ENCODE results near the gene CMSS1.

CMSS1 gene

GRCh38 chr3:99974989-99975388, 157.3 kb downstream of the CMSS1 start:
- Mint-ChIP-seq H3K4me1 (peaks cover 9 to 17% of the 10 kb centered on the region in 2 donors), H3K36me3 (peaks cover 4 to 12% of the 10 kb centered on the region in 2 donors), H3K27ac (no peak overlapping the region), H3K4me3 (no peak overlapping the region), H3K27me3 (no peaks in the 10 kb centered on the region), H3K9me3 (peaks cover 0 to 5% of the 10 kb centered on the region in 2 donors)
- ATAC-seq (replicated peaks) (no peak), DNase-seq (no peak)

GRCh38 chr3:99976584-99976983, 158.9 kb downstream of the CMSS1 start:
- H3K27ac Mint-ChIP-seq, result no peak overlapping the region
- ATAC-seq (replicated peaks) (no peak), DNase-seq (no peak)
- H3K27me3 Mint-ChIP-seq, result no peaks in the 10 kb centered on the region
- H3K36me3 Mint-ChIP-seq, result peaks cover 4 to 12% of the 10 kb centered on the region in 2 donors
- peaks cover 9 to 16% of the 10 kb centered on the region in 2 donors for H3K4me1 Mint-ChIP-seq
- no peak overlapping the region for H3K4me3 Mint-ChIP-seq
- H3K9me3 Mint-ChIP-seq, result peaks cover 0 to 5% of the 10 kb centered on the region in 2 donors

GRCh38 chr3:99978221-99978620, 160.6 kb downstream of the CMSS1 start:
- peaks cover 0 to 5% of the 10 kb centered on the region in 2 donors for H3K9me3 Mint-ChIP-seq
- DNase-seq (no peak), ATAC-seq (replicated peaks) (no peak)
- peaks cover 9 to 16% of the 10 kb centered on the region in 2 donors for H3K4me1 Mint-ChIP-seq
- H3K4me3 Mint-ChIP-seq, result no peak overlapping the region
- no peak overlapping the region for H3K27ac Mint-ChIP-seq
- H3K36me3 Mint-ChIP-seq, result peaks cover 4 to 12% of the 10 kb centered on the region in 2 donors
- H3K27me3 Mint-ChIP-seq, result no peaks in the 10 kb centered on the region

GRCh38 chr3:99980606-99981005, 162.9 kb downstream of the CMSS1 start:
- Mint-ChIP-seq H3K4me3 (no peak overlapping the region), H3K4me1 (peaks cover 9 to 16% of the 10 kb centered on the region in 2 donors), H3K9me3 (peaks cover 0 to 5% of the 10 kb centered on the region in 2 donors), H3K27me3 (no peaks in the 10 kb centered on the region), H3K36me3 (peaks cover 9 to 18% of the 10 kb centered on the region in 2 donors), H3K27ac (no peak overlapping the region)
- ATAC-seq (replicated peaks) (no peak), DNase-seq (no peak)

- peaks cover 10 to 20% of the 10 kb centered on the region in 2 donors for H3K36me3 Mint-ChIP-seq
- H3K4me1 Mint-ChIP-seq, result peaks cover 9 to 16% of the 10 kb centered on the region in 2 donors
- no peaks in the 10 kb centered on the region for H3K27me3 Mint-ChIP-seq
- H3K27ac Mint-ChIP-seq, result no peak overlapping the region
- H3K9me3 Mint-ChIP-seq, result peaks cover 0 to 5% of the 10 kb centered on the region in 2 donors
- no peak for DNase-seq
- H3K4me3 Mint-ChIP-seq, result no peak overlapping the region
- no peak for ATAC-seq (replicated peaks)
Observed at GRCh38 chr3:99981138-99981537, 163.5 kb downstream of the CMSS1 start.

GRCh38 chr3:99982650-99983049, 165.0 kb downstream of the CMSS1 start:
- ATAC-seq (replicated peaks), result no peak
- no peak for DNase-seq
- Mint-ChIP-seq H3K9me3 (no peaks in the 10 kb centered on the region), H3K27me3 (no peaks in the 10 kb centered on the region), H3K4me1 (peaks cover 9 to 10% of the 10 kb centered on the region in 2 donors), H3K4me3 (no peak overlapping the region), H3K36me3 (peaks cover 6 to 12% of the 10 kb centered on the region in 2 donors), H3K27ac (no peak overlapping the region)

GRCh38 chr3:99984139-99984538, 166.5 kb downstream of the CMSS1 start:
- H3K27me3 Mint-ChIP-seq, result no peaks in the 10 kb centered on the region
- no peak overlapping the region for H3K27ac Mint-ChIP-seq
- DNase-seq (no peak), ATAC-seq (replicated peaks) (no peak)
- peaks cover 3 to 5% of the 10 kb centered on the region in 2 donors for H3K4me1 Mint-ChIP-seq
- peaks cover 6 to 12% of the 10 kb centered on the region in 2 donors for H3K36me3 Mint-ChIP-seq
- no peaks in the 10 kb centered on the region for H3K9me3 Mint-ChIP-seq
- H3K4me3 Mint-ChIP-seq, result no peak overlapping the region

GRCh38 chr3:99984668-99985067, 167.0 kb downstream of the CMSS1 start:
- no peaks in the 10 kb centered on the region for H3K9me3 Mint-ChIP-seq
- peaks cover 7% of the 10 kb centered on the region in 2 donors for H3K4me1 Mint-ChIP-seq
- peaks cover 6 to 12% of the 10 kb centered on the region in 2 donors for H3K36me3 Mint-ChIP-seq
- no peak for DNase-seq
- no peak overlapping the region for H3K27ac Mint-ChIP-seq
- no peak for ATAC-seq (replicated peaks)
- H3K4me3 Mint-ChIP-seq, result no peak overlapping the region
- no peaks in the 10 kb centered on the region for H3K27me3 Mint-ChIP-seq

GRCh38 chr3:99990179-99990578, 172.5 kb downstream of the CMSS1 start:
- no peak overlapping the region for H3K27ac Mint-ChIP-seq
- no peaks in the 10 kb centered on the region for H3K27me3 Mint-ChIP-seq
- H3K9me3 Mint-ChIP-seq, result peaks cover 15 to 22% of the 10 kb centered on the region in 2 donors
- ATAC-seq (replicated peaks) (no peak), DNase-seq (no peak)
- no peak overlapping the region for H3K4me3 Mint-ChIP-seq
- peaks cover 24 to 30% of the 10 kb centered on the region in 2 donors for H3K36me3 Mint-ChIP-seq
- H3K4me1 Mint-ChIP-seq, result peaks cover 7 to 9% of the 10 kb centered on the region in 2 donors

GRCh38 chr3:99997293-99997692, 179.6 kb downstream of the CMSS1 start:
- DNase-seq (no peak), ATAC-seq (replicated peaks) (no peak)
- H3K4me1 Mint-ChIP-seq, result peaks cover 12 to 13% of the 10 kb centered on the region in 2 donors
- H3K27me3 Mint-ChIP-seq, result no peaks in the 10 kb centered on the region
- H3K36me3 Mint-ChIP-seq, result peaks cover 42 to 48% of the 10 kb centered on the region in 2 donors
- H3K9me3 Mint-ChIP-seq, result peaks cover 30 to 40% of the 10 kb centered on the region in 2 donors
- no peak overlapping the region for H3K27ac Mint-ChIP-seq
- no peak overlapping the region for H3K4me3 Mint-ChIP-seq

GRCh38 chr3:99999536-99999935, 181.9 kb downstream of the CMSS1 start:
- Mint-ChIP-seq H3K9me3 (peaks cover 18 to 24% of the 10 kb centered on the region in 2 donors), H3K4me1 (peaks cover 22 to 31% of the 10 kb centered on the region in 2 donors), H3K27me3 (no peaks in the 10 kb centered on the region), H3K36me3 (peaks cover 28 to 37% of the 10 kb centered on the region in 2 donors), H3K27ac (no peak overlapping the region), H3K4me3 (no peak overlapping the region)
- no peak for ATAC-seq (replicated peaks)
- DNase-seq, result no peak

GRCh38 chr3:100001083-100001482, 183.4 kb downstream of the CMSS1 start:
- ATAC-seq (replicated peaks) (no peak), DNase-seq (no peak)
- Mint-ChIP-seq H3K27ac (no peak overlapping the region), H3K4me3 (no peak overlapping the region), H3K27me3 (no peaks in the 10 kb centered on the region), H3K4me1 (peaks cover 18 to 32% of the 10 kb centered on the region in 2 donors), H3K9me3 (peaks cover 10 to 14% of the 10 kb centered on the region in 2 donors), H3K36me3 (peaks cover 14 to 23% of the 10 kb centered on the region in 2 donors)

- no peak for ATAC-seq (replicated peaks)
Observed at GRCh38 chr3:100001526-100002270, 184.0 kb downstream of the CMSS1 start.

GRCh38 chr3:100002599-100003350, 185.1 kb downstream of the CMSS1 start:
- H3K27ac Mint-ChIP-seq, result no peak overlapping the region
- peaks cover 10 to 14% of the 10 kb centered on the region in 2 donors for H3K36me3 Mint-ChIP-seq
- H3K27me3 Mint-ChIP-seq, result no peaks in the 10 kb centered on the region
- H3K4me1 Mint-ChIP-seq, result peaks cover 16 to 31% of the 10 kb centered on the region in 2 donors
- peaks cover 4 to 8% of the 10 kb centered on the region in 2 donors for H3K9me3 Mint-ChIP-seq
- DNase-seq, result no peak
- no peak overlapping the region for H3K4me3 Mint-ChIP-seq
- no peak for ATAC-seq (replicated peaks)

More at GRCh38 chr3:100001526-100002270, 184.0 kb downstream of the CMSS1 start:
- H3K27me3 Mint-ChIP-seq, result no peaks in the 10 kb centered on the region
- H3K27ac Mint-ChIP-seq, result no peak overlapping the region
- no peak for DNase-seq
- H3K36me3 Mint-ChIP-seq, result peaks cover 10 to 18% of the 10 kb centered on the region in 2 donors
- H3K9me3 Mint-ChIP-seq, result peaks cover 6 to 8% of the 10 kb centered on the region in 2 donors
- H3K4me1 Mint-ChIP-seq, result peaks cover 16 to 31% of the 10 kb centered on the region in 2 donors
- H3K4me3 Mint-ChIP-seq, result no peak overlapping the region

Data from stimulated activated naive B cell treated with anti-CD40 and anti-IgM and Interleukin-4, amounts not matched to agents 10 μg/mL and 1 μg/mL and 100 μg/mL, for 72 hours (primary cell).